Activated CD4-positive, alpha-beta memory T cell treated with anti-CD3 and anti-CD28 coated beads for 36 hours (primary cell): ENCODE data around the gene TGIF1. TPM values are rescaled to one million over a fixed set of nuclear protein-coding genes. Genes with fewer than 3 reads are reported as not detected.

Experiments used
- CTCF ChIA-PET: fragments of 350-600 bp; sonication (Branson Sonifier 250); formaldehyde crosslinking; loops from one replicate; lab custom pipeline; 2021; ENCODE audit warnings: antibody characterized with exemption, inconsistent platforms; lab: Charles Lee
- POLR2A ChIA-PET: fragments of 350-600 bp; sonication (Branson Sonifier 250); formaldehyde crosslinking; loops from one replicate; lab custom pipeline; 2021; ENCODE audit warnings: antibody characterized with exemption; lab: Charles Lee
- DNase-seq: peaks from one replicate; pipeline ENCODE4 v3.0.0-alpha.2; 2020
- H3K27ac Mint-ChIP-seq: one replicate; pipeline ENCODE4 v1.8.0; 2021; ENCODE audit warnings: mixed read lengths
- H3K27me3 Mint-ChIP-seq: one replicate; pipeline ENCODE4 v1.8.0; 2021; ENCODE audit warnings: mixed read lengths
- H3K36me3 Mint-ChIP-seq: one replicate; pipeline ENCODE4 v1.8.0; 2021; ENCODE audit warnings: mixed read lengths
- H3K4me1 Mint-ChIP-seq: one replicate; pipeline ENCODE4 v1.8.0; 2021; ENCODE audit warnings: low read depth, mixed read lengths
- H3K4me3 Mint-ChIP-seq: one replicate; pipeline ENCODE4 v1.8.0; 2021; ENCODE audit warnings: mild to moderate bottlenecking, mixed read lengths
- H3K9me3 Mint-ChIP-seq: one replicate; pipeline ENCODE4 v1.8.0; 2021; ENCODE audit warnings: mixed read lengths
- intact Hi-C: fragments of 100-400 bp; cut with micrococcal nuclease; formaldehyde crosslinking; loops from one replicate; pipeline ENCODE4 v1.15.1; 2023
- total RNA-seq, 2 experiments: library from RNA; stranded (reverse); gene quantifications; one replicate each; pipeline ENCODE4 v1.2.3, GENCODE V29; 2021

The TGIF1 gene
- total RNA-seq, 2 experiments from 2014 or later: 45.9 to 51.4 TPM

DNA sequence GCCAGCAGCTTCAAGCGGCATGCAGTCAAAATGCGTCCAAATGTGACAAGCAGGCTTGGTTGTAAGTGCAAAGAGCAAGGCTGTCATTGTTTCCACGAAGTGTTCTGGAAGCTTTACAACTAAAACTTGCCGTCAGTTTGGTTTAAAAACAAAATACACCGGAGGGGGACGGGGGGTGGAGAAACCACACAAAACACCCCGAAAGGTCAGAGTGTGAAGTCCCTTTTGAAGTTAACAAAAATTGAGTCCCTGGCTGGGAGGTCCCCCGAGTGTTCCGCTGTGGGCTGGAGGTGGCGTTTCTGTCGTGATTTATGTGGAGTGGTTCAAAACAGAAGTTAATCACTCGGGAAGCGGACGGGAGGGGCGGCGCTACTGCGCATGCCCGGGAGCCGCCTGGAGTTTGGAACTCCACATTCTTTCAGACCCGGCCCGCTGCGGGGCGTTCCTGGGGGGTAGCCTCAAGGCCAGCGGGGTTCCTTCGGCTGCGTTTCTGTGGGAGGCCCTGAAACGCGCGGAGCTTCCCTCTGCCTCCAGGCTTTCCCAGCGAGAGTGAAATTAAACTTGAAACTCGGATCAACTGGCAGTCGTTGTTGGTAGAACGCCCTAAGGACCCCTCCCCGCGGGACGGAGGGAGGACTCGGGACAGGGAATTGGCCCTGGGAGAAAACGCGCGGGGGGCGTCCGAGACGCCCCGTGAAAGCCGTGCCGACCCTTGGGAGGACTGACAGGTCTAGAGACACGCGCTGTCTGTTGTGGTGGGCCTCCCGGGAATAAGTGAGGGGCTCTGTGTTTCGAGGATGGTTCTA is 1.4 kb downstream of the TGIF1 start:
- Mint-ChIP-seq H3K27ac (peak overlapping the region; percentile 100), H3K36me3 (peaks cover 29% of the 10 kb centered on the region), H3K4me3 (peak overlapping the region; percentile 86), H3K9me3 (no peaks in the 10 kb centered on the region), H3K4me1 (peaks cover 45% of the 10 kb centered on the region), H3K27me3 (no peaks in the 10 kb centered on the region)
- DNase-seq: peak; percentile 93
- ChIA-PET CTCF (interaction anchor here (0.7 to 10.1 kb wide), 7 partner anchors 71 to 215 kb away, joined by 3 to 112 read pairs (median 5); no protein-coding TSS in a partner anchor), POLR2A (interaction anchor here (0.6 to 5.3 kb wide), 14 partner anchors 8 to 1844 kb away, joined by 3 to 90 read pairs (median 3); partner anchors contain the start of gene ZBTB14)
- intact Hi-C loops: loop anchor here (1.0 to 10.0 kb wide), 5 partner anchors 143 to 1843 kb away; partner anchors contain the start of genes MYL12A, SMCHD1 and ZBTB14

- Mint-ChIP-seq H3K36me3 (peaks cover 37% of the 10 kb centered on the region), H3K4me3 (peak overlapping the region; percentile 86), H3K9me3 (no peaks in the 10 kb centered on the region), H3K27me3 (no peaks in the 10 kb centered on the region), H3K27ac (peak overlapping the region; percentile 100), H3K4me1 (peaks cover 44% of the 10 kb centered on the region)
- intact Hi-C loops: loop anchor here (1.0 to 10.0 kb wide), 5 partner anchors 142 to 1843 kb away; partner anchors contain the start of genes MYL12A, SMCHD1 and ZBTB14
- peak; percentile 55 for DNase-seq
- ChIA-PET POLR2A (interaction anchor here (0.7 to 5.3 kb wide), 16 partner anchors 14 to 214 kb away, joined by 3 to 90 read pairs (median 4); partner anchors contain the start of gene MYL12A), CTCF (interaction anchor here (0.7 to 10.1 kb wide), 8 partner anchors 72 to 213 kb away, joined by 3 to 112 read pairs (median 27); no protein-coding TSS in a partner anchor)
Measured at GRCh38 chr18:3451989-3452749, 2.2 kb downstream of the TGIF1 start.

DNA sequence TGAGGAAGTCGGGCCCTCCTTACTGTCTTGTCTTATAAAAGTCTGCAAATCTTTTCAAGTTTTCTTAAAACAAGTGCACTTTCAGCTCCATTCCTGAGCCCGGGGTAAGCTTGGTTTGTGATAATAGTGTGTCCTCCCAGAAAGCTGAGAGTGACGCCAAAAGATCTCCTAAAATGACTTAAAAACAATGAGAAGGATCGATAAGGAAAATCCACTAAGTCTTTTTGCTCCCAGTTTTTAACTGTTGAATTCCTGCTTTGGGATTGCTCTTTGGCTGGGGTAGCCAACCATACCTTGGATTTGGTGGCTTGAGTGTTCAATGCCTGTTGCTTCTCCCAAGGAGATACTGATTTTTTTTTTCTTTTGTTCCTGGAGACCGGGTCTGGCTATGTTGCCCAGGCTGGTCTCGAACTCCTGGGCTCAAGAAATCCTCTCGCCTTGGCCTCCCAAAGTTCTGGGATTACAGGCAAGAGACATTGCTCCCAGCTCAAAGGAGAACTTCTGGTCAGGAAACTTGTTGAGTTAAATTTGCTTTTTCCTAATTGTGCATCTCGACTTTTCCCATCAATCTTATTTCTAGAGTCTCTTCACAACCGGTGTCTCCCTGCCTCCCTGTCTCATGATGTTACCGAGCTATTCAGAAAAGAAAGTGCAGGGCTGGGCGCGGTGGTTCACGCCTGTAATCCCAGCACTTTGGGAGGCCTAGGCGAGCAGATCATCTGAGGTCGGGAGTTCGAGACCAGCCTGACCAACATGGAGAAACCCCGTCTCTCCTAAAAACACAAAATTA is 3.0 kb downstream of the TGIF1 start:
- peaks cover 46% of the 10 kb centered on the region for H3K4me1 Mint-ChIP-seq

DNA sequence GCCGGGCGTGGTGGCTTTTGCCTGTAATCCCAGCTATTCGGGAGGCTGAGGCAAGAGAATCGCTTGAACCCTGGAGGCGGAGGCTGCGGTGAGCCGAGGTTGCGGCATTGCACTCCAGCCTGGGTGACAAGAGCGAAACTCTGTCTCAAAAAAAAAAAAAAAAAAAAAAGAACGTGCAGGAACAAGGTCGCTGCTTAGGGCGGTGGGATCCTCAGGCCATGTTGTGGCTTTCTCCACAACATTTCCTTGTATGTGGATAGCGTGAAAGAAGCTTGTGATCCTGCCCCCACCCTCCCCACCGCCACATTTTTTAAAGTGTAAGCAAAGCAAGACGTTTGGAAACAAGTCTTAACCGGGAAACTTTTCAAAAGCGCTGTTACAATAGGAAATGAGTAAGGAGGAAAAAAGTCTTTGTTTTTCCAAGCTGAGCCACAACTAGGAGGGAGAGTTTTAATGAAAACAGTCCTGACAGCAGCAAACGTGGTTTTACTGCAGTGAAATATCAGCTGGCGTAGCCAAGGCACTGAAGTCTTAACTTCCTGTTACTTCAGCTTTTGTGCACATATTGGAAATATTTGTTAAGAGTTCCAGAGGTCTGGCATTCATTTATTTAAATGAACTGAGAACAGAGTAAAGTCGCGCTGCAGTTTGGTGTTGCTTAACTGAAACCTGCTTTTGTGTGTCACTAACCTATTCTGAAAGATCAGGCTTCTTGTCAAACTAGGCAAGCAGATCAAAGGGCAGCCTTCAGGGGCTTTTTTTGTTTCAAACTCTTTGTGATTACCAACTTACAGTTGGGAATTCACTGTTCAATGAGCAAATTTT is 3.8 kb downstream of the TGIF1 start:
- CTCF ChIA-PET: interaction anchor here (0.8 to 10.1 kb wide), 25 partner anchors 10 to 212 kb away, joined by 3 to 112 read pairs (median 5); no protein-coding TSS in a partner anchor
- no peaks in the 10 kb centered on the region for H3K27me3 Mint-ChIP-seq
- peaks cover 50% of the 10 kb centered on the region for H3K36me3 Mint-ChIP-seq
- H3K4me3 Mint-ChIP-seq: peak overlapping the region; percentile 86
- no peaks in the 10 kb centered on the region for H3K9me3 Mint-ChIP-seq
- intact Hi-C loops: loop anchor here (1.0 to 10.0 kb wide), 6 partner anchors 133 to 1841 kb away; partner anchors contain the start of genes SMCHD1 and ZBTB14
- peak; percentile 63 for DNase-seq
- peak overlapping the region; percentile 100 for H3K27ac Mint-ChIP-seq
- POLR2A ChIA-PET: interaction anchor here (0.6 to 5.3 kb wide), 11 partner anchors 11 to 213 kb away, joined by 3 to 90 read pairs (median 5); no protein-coding TSS in a partner anchor
- H3K4me1 Mint-ChIP-seq: peaks cover 54% of the 10 kb centered on the region

More for the DNA sequence above, 3.0 kb downstream of the TGIF1 start:
- Mint-ChIP-seq H3K27me3 (no peaks in the 10 kb centered on the region), H3K27ac (peak overlapping the region; percentile 100), H3K9me3 (no peaks in the 10 kb centered on the region), H3K36me3 (peaks cover 43% of the 10 kb centered on the region), H3K4me3 (peak overlapping the region; percentile 86)
- ChIA-PET POLR2A (interaction anchor here (0.7 to 5.3 kb wide), 13 partner anchors 14 to 214 kb away, joined by 3 to 90 read pairs (median 4); partner anchors contain the start of gene MYL12A), CTCF (interaction anchor here (0.7 to 10.1 kb wide), 9 partner anchors 43 to 212 kb away, joined by 3 to 112 read pairs (median 21); no protein-coding TSS in a partner anchor)
- intact Hi-C loops: loop anchor here (5.0 to 10.0 kb wide), 2 partner anchors 796 to 1842 kb away; partner anchors contain the start of genes SMCHD1 and ZBTB14
- DNase-seq: no peak

GRCh38 chr18:3454365-3455089 is 4.6 kb downstream of the TGIF1 start:
- ChIA-PET CTCF (interaction anchor here (0.6 to 10.1 kb wide), 36 partner anchors 9 to 414 kb away, joined by 3 to 112 read pairs (median 4); no protein-coding TSS in a partner anchor), POLR2A (interaction anchor here (0.6 to 5.3 kb wide), 7 partner anchors 18 to 212 kb away, joined by 3 to 90 read pairs (median 5); no protein-coding TSS in a partner anchor)
- Mint-ChIP-seq H3K9me3 (no peaks in the 10 kb centered on the region), H3K36me3 (peaks cover 56% of the 10 kb centered on the region), H3K27me3 (no peaks in the 10 kb centered on the region), H3K4me3 (peak overlapping the region; percentile 86), H3K27ac (peak overlapping the region; percentile 100), H3K4me1 (peaks cover 62% of the 10 kb centered on the region)
- no peak for DNase-seq
- intact Hi-C loops: loop anchor here (1.0 to 10.0 kb wide), 6 partner anchors 132 to 1840 kb away; partner anchors contain the start of genes SMCHD1 and ZBTB14

GRCh38 chr18:3455090-3455635 is 5.2 kb downstream of the TGIF1 start:
- intact Hi-C loops: loop anchor here (2.0 to 10.0 kb wide), 2 partner anchors 212 to 1840 kb away; partner anchors contain the start of gene ZBTB14
- Mint-ChIP-seq H3K36me3 (peaks cover 56% of the 10 kb centered on the region), H3K9me3 (no peaks in the 10 kb centered on the region), H3K4me3 (peak overlapping the region; percentile 86), H3K27ac (peak overlapping the region; percentile 100), H3K27me3 (no peaks in the 10 kb centered on the region), H3K4me1 (peaks cover 67% of the 10 kb centered on the region)
- ChIA-PET CTCF (interaction anchor here (0.6 to 10.1 kb wide), 31 partner anchors 8 to 414 kb away, joined by 3 to 112 read pairs (median 4); no protein-coding TSS in a partner anchor), POLR2A (interaction anchor here (1.8 to 5.3 kb wide), 2 partner anchors 133 to 140 kb away, joined by 5 to 90 read pairs; no protein-coding TSS in a partner anchor)
- DNase-seq: no peak

GRCh38 chr18:3455907-3456685 is 6.1 kb downstream of the TGIF1 start:
- peaks cover 59% of the 10 kb centered on the region for H3K36me3 Mint-ChIP-seq
- intact Hi-C loops: loop anchor here (2.0 to 10.0 kb wide), 2 partner anchors 211 to 1839 kb away; partner anchors contain the start of gene ZBTB14
- DNase-seq: no peak
- ChIA-PET CTCF (interaction anchor here (0.8 to 10.1 kb wide), 13 partner anchors 10 to 209 kb away, joined by 3 to 112 read pairs (median 16); no protein-coding TSS in a partner anchor), POLR2A (interaction anchor here (0.8 to 5.3 kb wide), 2 partner anchors 139 to 148 kb away, joined by 4 to 90 read pairs; no protein-coding TSS in a partner anchor)
- H3K27me3 Mint-ChIP-seq: no peaks in the 10 kb centered on the region
- no peak overlapping the region for H3K4me3 Mint-ChIP-seq
- peaks cover 5% of the 10 kb centered on the region for H3K9me3 Mint-ChIP-seq
- peaks cover 70% of the 10 kb centered on the region for H3K4me1 Mint-ChIP-seq
- H3K27ac Mint-ChIP-seq: no peak overlapping the region

DNA sequence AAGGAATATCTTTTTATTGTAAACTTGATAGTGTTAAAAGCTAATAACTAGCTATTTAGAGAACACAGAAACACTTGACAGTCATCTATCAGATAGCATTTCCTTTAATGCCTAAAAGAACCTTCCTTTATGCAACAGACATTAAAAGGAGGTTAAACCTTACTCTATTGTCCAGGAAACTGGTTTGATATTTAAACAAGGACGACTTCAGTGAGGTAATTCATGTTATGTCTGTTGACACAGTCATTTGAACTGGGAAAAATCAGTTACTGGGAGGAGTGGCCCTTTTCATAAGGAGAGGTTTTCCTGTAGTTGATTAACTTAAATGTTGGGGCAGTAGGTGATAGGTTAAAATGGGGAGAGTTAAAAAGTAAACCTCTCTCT is 6.7 kb downstream of the TGIF1 start:
- ChIA-PET CTCF (interaction anchor here (0.8 to 10.1 kb wide), 6 partner anchors 10 to 209 kb away, joined by 3 to 112 read pairs (median 27); no protein-coding TSS in a partner anchor), POLR2A (interaction anchor here (0.8 kb wide), 1 partner anchor 147 kb away, joined by 4 read pairs; no protein-coding TSS in a partner anchor)
- intact Hi-C loops: loop anchor here (10.0 kb wide), 1 partner anchor 1838 kb away; the partner anchor contains the start of gene ZBTB14
- H3K36me3 Mint-ChIP-seq: peaks cover 57% of the 10 kb centered on the region
- H3K27ac Mint-ChIP-seq: peak overlapping the region; percentile 28
- no peak overlapping the region for H3K4me3 Mint-ChIP-seq
- peaks cover 10% of the 10 kb centered on the region for H3K9me3 Mint-ChIP-seq
- no peaks in the 10 kb centered on the region for H3K27me3 Mint-ChIP-seq
- DNase-seq: no peak
- H3K4me1 Mint-ChIP-seq: peaks cover 71% of the 10 kb centered on the region
